ENCODE results near the gene IL18R1.

The IL18R1 gene

DNA sequence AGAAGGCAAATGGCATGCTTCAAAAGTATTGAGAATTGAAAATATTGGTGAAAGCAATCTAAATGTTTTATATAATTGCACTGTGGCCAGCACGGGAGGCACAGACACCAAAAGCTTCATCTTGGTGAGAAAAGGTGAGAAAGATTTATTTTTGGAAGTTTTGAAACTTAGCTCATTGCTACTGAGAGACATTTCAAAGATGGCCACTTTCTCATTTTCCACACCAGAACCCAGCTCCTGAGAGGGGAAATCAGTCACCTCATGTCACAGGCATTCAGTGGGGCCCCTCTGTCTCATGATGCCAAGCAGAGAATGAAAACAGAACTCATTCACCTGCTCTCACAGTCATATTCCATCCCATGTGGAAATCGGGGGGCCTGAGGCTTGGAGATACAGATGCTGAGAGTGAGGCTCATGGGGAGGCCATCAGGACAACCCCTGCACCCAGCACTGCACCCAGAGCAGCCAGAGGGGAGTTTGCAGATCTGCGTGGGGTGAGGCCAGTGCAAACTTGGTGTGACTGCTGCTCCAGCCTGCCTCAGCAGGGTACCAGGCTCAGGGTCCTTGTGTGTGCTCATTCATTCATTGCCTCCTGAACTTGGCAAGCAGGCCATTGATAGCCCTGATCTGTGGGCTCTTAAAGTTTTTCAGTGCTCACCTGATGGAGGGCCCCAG lies 31.4 kb downstream of the IL18R1 start:
- no peaks in the 10 kb centered on the region for H3K9me2 ChIP-seq (replicated peaks; ENCODE audit: insufficient read depth, low read length)
- H3K27ac ChIP-seq (ENCODE audit: low read depth, low read length) = no peak overlapping the region
- H3K27me3 ChIP-seq (ENCODE audit: low read length) = no peaks in the 10 kb centered on the region
- no peaks in the 10 kb centered on the region for H3K79me2 ChIP-seq (ENCODE audit: insufficient read depth, low read length)
- TF ChIP-seq EZH2phosphoT487 (conservative IDR thresholded peaks at IDR 0.05; ENCODE audit: low read length) (no peak), CTCF (IDR thresholded peaks at IDR 0.05; ENCODE audit: insufficient read depth, low read length, poor library complexity, severe bottlenecking) (no peak)
- H3K4me3 ChIP-seq (ENCODE audit: insufficient read depth, low read length, poor library complexity, severe bottlenecking) = no peak overlapping the region
- no peaks in the 10 kb centered on the region for H4K20me1 ChIP-seq (ENCODE audit: low read depth, low read length)
- H3K9me3 ChIP-seq (ENCODE audit: insufficient read depth, low read length) = peaks cover 5% of the 10 kb centered on the region; the same call in 1 of the 2 replicates
- no peaks in the 10 kb centered on the region; the same call in 1 of the 2 replicates for H3K36me3 ChIP-seq (ENCODE audit: low read length)
- H3K4me2 ChIP-seq (ENCODE audit: low read depth, low read length, poor library complexity, severe bottlenecking) = no peak overlapping the region
- H2AFZ ChIP-seq (ENCODE audit: low read depth, low read length, severe bottlenecking) = no peak overlapping the region
- H3F3A ChIP-seq (ENCODE audit: insufficient read depth) = no peaks in the 10 kb centered on the region
- no peak overlapping the region for H3K9ac ChIP-seq (ENCODE audit: low read length)

DNA sequence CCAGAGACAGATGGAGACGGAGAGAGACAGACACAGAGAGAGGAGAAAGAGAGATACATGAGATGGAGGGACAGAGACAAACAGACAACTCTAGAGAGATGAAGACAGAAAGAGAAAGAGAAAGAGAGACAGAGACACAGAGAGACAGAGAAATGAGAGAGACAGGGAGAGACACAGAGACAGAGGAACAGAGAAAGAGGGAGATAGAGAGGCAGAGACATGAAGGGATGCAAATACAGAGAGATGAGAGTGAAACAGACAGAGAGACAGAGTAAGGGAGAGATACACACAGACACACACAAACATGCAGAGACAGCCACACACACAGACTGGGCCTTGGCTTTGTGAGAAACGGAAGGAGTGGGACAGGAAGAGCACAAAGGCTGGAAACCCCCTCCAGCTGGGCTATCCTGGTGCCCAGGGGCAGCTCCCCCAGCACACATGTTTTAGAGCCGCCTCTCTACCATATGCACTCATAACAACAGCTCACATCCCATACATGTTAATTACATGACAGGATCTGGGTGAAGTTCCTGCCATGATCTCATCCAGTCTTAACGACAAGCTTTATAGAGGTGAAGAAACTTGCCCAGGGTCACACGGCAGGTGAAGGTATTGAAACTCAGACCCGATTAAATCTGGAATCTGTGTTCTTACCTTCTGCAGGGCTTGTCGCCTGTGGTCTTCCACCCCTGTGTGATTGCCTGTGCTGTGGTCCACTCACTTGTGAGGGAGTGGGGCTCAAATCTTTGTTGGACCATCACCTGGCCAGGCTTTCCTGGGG lies 32.4 kb downstream of the IL18R1 start:
- Histone ChIP-seq H3K4me2 (ENCODE audit: low read depth, low read length, poor library complexity, severe bottlenecking) (no peak overlapping the region), H3K27me3 (ENCODE audit: low read length) (no peaks in the 10 kb centered on the region), H3K9me2 (replicated peaks; ENCODE audit: insufficient read depth, low read length) (no peaks in the 10 kb centered on the region), H2AFZ (ENCODE audit: low read depth, low read length, severe bottlenecking) (no peak overlapping the region), H4K20me1 (ENCODE audit: low read depth, low read length) (no peaks in the 10 kb centered on the region), H3K9me3 (ENCODE audit: insufficient read depth, low read length) (peaks cover 5% of the 10 kb centered on the region; the same call in 1 of the 2 replicates), H3K27ac (ENCODE audit: low read depth, low read length) (no peak overlapping the region), H3K9ac (ENCODE audit: low read length) (no peak overlapping the region), H3K79me2 (ENCODE audit: insufficient read depth, low read length) (no peaks in the 10 kb centered on the region), H3K36me3 (ENCODE audit: low read length) (no peaks in the 10 kb centered on the region; the same call in 1 of the 2 replicates), H3K4me3 (ENCODE audit: insufficient read depth, low read length, poor library complexity, severe bottlenecking) (no peak overlapping the region), H3F3A (ENCODE audit: insufficient read depth) (no peaks in the 10 kb centered on the region)
- no peak for TF ChIP-seq CTCF (IDR thresholded peaks at IDR 0.05; ENCODE audit: insufficient read depth, low read length, poor library complexity, severe bottlenecking)
- TF ChIP-seq EZH2phosphoT487 (conservative IDR thresholded peaks at IDR 0.05; ENCODE audit: low read length) = no peak

GRCh38 chr2:102391565-102391964 lies 36.0 kb downstream of the IL18R1 start:
- H3K4me3 ChIP-seq (ENCODE audit: insufficient read depth, low read length, poor library complexity, severe bottlenecking) = no peak overlapping the region
- H3K9me2 ChIP-seq (replicated peaks; ENCODE audit: insufficient read depth, low read length) = no peaks in the 10 kb centered on the region
- H4K20me1 ChIP-seq (ENCODE audit: low read depth, low read length) = no peaks in the 10 kb centered on the region
- no peak overlapping the region for H3K4me2 ChIP-seq (ENCODE audit: low read depth, low read length, poor library complexity, severe bottlenecking)
- no peaks in the 10 kb centered on the region for H3K9me3 ChIP-seq (ENCODE audit: insufficient read depth, low read length)
- no peaks in the 10 kb centered on the region for H3K36me3 ChIP-seq (ENCODE audit: low read length)
- no peaks in the 10 kb centered on the region for H3K79me2 ChIP-seq (ENCODE audit: insufficient read depth, low read length)
- H3K27me3 ChIP-seq (ENCODE audit: low read length) = no peaks in the 10 kb centered on the region
- no peak overlapping the region for H2AFZ ChIP-seq (ENCODE audit: low read depth, low read length, severe bottlenecking)
- H3F3A ChIP-seq (ENCODE audit: insufficient read depth) = no peaks in the 10 kb centered on the region
- no peak overlapping the region for H3K27ac ChIP-seq (ENCODE audit: low read depth, low read length)
- TF ChIP-seq CTCF (IDR thresholded peaks at IDR 0.05; ENCODE audit: insufficient read depth, low read length, poor library complexity, severe bottlenecking) (no peak), EZH2phosphoT487 (conservative IDR thresholded peaks at IDR 0.05; ENCODE audit: low read length) (no peak)
- H3K9ac ChIP-seq (ENCODE audit: low read length) = no peak overlapping the region
